GM18526 (cell line): ENCODE measurements around the gene CMIP.

Source experiments
- POLR2A ChIP-seq: IDR thresholded peaks from 3 replicates; pipeline ENCODE4 v1.6.1; 2011; ENCODE audit not compliant: insufficient read length; ENCODE audit errors: extremely low read depth

The CMIP gene

DNA sequence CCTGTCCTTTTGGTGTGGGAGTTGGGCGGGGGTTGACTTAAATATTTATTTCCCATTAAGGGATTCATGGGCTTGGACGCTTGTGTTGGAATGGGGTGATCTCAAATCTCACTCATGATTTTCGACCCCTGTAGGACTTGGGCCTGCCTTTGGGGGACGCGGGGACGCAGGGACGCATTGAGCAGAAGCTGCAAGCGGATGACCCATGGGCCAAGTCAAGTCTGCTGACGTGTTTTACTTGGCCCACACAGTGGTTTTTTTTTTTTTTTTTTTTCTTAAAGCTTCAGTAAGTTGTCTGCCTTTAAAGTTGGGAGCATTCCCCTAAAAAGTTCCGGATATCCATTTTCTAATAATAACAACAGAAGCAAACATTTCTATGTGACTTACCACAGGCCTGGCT is 28.9 kb downstream of the CMIP start:
- TF ChIP-seq POLR2A: no peak

DNA sequence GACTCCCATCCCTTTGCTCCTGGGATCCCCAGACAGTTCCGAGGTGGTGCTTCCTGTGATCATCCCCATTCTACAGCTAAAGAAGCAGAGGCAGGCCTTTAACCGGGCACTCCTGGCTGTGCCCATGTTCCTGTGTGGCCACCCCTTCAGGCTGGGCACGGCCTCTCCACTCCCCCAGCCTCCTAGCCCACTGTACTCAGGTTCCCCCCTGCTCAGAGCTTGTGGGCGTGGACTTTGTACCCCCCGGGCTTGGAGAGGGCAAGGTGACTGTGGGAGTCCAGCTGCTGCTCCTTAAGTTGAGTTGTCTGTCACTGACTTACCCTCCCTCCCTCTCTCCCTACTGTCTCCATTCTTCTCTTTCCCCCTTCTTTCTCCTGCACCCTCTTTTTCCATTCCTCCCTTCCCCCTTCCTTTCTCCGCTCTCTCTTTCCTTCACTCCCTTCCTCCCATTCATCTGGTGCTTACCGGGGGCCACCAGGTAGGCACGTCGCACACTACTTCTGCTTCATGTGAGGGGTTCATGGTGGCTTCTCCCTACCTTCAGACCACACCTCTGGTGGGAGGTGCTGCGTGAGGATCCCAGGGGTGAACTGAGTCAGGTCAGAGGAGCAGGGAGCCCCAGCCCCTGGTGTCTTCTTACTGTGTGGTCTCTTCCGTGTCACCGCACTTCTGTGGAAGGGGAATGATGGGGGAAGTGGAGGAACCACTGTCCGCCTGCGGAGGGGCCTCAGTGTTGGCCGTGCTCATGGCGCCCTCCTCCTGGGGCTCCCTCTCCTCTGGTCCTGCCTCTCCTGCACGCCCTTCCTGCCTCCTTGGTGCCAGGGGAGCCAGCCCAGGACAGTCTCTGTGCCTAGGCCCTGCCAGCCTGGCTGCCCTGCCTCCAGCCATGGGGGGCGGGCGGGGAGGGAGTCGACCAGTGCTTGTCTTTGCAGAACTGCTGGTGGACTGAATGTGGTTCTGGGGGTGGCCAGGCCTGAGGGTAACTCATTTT is 29.7 kb downstream of the CMIP start:
- no peak for TF ChIP-seq POLR2A

DNA sequence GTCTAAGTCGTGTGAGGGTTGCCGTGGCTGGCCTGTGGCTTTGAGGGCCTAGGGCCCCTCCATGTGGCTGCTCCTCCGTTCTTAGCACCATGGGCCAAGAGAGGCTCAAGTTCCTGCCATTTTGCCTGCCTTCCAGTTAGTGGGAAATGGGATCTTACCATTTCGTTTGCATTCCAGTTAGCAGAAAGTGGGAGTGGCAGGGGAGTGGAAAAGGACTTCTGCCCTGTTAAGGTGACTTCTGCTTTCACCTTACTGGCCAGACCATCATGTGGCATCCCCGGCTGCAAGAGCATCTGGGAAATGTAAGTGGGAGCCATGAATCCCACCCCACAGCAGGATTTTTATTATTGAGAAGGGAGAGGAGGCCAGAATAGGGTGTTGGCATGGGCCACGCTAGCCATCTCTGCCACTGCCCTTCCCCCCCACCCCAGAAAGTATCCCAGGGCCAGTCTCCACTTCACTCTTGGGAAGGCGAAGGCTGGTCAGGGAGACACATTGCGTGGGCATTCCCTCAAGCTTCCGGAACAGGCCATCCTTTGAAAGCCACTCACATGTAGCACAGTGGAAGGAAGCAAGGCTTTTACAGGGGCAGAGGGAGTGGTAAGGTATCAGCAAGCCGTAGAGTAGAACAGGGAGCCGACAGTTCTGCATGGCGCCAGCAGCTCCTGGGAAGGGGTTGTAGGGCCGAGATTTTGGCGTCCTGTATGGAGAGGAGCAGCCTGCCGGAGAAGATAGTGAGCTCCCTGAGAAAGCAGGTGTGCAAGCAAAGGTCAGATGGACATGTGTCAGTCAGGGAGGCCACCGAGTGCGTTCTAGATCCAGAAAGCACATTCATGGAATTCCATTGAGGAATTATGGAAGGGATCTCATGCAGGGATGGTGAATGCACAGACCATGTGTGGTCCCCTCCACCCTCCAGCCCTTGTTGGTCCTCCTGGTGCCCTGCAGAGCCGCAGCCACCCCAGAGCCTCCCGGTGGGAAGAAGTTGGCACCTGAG is 33.4 kb downstream of the CMIP start:
- no peak for TF ChIP-seq POLR2A

DNA sequence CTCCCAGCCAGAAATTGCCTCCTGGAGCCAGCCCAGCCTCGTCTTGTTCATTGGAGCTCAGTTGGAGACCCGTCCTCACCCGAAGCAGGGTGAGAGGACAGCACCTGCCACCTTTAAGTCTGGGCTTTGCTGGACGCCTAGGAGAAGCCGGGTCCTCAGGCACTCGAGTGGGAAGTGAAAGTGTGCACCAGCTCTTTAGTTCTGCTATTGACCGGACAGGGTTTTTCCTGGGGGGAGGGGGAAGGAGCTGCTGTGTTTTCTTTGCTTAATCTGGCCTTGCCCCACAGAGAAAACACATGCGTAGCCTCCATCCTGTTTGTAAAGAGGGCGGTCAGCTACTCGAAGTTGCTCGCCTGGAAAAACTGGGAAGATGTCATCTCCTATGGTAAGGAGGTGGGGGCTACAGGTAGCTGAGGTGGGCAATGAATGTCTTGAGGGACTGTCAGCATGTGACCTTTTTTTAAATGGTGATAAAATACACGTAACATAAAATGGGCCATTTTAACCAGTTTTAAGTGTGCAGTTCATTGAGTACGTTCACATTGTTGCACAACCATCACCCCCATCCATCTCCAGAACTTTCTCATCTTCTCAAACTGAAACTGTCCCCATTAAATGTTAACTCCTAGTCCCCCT is 34.4 kb downstream of the CMIP start:
- no peak for TF ChIP-seq POLR2A

DNA sequence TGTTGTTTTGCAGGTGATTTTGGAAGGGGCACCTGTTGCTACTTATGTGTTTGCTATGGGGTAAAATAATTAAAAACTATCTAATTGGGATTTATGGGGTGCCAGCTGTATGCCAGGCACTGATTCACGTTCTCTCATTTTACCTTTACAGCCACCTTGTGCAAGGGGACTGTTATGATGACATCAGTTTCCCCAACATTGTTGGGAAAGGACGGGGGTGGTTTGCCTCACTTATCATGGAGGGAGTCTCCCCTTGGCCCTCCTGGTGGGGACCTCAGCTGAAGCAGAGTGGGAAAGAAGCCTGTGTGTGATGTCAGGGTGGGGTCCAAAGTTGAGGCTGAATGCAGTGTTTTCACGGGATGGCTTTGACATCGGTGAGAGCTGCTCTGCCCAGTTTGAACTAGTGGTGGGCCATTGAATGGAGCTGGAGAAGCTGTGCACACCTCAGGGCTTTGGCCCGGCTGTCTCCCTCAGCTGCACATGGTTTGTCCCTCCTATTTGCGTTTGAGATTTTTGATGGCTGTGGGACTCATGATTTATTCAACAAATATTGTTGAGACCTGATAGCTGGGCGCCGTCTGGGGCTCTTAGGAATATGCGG is 36.1 kb downstream of the CMIP start:
- no peak for TF ChIP-seq POLR2A

DNA sequence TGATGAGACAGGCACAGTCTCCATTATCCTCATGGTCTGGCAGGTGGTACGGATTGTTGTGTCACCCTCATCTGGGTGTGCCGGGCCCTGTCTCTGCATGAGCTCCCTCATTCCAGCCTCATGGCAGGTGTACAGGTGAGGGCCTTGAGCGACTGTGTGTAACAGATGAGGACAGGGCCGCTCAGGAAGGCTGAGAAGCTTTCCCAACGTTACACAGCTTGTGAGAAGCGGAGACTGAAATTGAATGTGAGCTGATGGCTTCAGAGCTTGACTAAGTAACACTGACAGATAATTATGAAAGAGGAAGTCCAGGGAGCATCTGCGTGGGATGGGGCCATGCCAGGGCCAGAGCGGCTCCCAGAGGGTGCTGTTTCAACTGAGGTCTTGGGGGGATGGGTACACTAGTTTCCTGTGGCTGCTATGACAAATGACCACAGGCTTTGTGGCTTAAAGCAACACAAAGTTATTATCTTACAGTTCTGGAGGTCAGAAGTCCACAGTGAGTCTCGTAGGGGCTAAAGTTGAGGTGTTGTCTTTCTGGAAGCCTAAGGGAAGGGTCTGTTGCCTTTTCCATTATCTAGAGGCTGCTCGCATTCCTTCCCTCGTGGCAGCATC is 36.7 kb downstream of the CMIP start:
- TF ChIP-seq POLR2A: peak; percentile 59

DNA sequence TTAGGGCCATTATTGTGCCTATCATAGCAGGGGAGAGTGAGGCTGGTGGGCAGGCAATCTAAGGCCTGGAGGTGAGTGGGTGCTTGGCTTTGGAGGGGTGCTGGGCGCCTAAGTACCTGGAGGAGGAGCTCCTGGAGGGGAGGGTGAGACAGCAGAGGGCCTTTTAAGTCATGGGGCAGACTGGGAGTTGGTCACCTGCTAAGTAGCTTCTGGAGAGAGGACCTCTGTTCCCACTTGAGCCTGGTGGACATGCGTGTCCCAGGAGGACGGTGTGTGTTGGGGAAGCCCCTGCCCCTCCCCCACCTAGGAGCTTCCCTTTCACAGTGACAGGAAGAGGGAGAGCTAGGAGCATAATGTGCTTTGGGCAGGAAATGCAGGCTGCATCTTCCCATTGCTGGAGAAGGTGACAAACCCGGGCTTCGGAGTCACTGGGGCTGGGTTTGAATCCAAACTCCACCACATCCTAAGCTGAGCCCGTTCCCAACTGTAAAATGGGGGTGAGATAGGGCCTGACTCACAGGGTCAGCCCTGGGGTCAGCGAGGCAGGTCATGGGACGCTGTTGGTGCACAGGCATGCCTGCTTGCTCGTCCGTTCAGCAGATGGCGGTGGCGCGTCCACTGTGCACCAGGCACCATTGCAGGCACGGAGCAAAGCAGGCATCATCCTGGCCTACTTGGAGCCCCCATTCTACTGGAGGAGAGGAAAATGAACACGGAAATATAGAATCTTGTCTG is 37.9 kb downstream of the CMIP start:
- no peak for TF ChIP-seq POLR2A

DNA sequence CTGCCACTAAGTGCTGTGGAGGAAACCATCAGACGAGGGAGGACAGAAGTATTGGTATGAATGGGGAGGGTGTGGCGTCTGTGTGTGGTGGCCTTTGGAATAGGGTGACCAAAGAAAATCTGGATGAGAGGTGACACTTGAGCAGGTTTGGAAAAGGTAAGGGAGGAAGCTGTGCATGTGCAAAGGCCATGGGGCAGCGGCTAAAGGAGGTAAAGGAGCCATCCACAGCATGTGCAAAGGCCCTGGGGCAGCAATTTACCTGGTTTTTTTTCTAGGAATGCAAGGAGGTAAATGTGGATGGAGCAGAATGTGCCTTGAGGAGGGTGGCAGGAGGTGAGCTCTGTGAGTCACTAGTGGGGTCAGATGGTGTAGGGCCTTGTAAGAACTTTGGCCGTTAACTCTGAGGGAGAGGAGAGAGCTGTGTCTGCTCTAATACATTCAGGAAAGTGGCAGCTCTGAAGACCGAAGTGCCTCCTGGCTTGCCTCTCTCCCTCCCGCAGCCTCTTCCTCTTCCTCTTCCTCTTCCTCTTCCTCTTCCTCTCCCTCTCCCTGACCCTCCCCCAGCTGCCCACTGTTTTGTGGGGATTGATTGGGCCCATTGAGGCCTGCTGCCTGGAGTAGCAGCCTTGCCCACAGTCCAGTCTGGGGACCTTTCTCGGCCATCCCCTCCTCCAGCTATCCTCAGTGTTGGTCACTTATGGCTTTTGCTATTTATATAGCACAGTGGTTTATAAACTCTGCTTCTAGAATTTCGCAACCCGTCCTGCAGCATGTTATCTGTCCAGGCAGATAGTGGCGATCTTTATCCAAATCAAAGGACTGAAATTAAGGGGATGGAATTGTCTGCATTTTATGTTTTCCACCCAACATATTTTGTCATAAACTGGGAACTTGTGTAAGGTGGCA is 38.7 kb downstream of the CMIP start:
- TF ChIP-seq POLR2A: no peak

DNA sequence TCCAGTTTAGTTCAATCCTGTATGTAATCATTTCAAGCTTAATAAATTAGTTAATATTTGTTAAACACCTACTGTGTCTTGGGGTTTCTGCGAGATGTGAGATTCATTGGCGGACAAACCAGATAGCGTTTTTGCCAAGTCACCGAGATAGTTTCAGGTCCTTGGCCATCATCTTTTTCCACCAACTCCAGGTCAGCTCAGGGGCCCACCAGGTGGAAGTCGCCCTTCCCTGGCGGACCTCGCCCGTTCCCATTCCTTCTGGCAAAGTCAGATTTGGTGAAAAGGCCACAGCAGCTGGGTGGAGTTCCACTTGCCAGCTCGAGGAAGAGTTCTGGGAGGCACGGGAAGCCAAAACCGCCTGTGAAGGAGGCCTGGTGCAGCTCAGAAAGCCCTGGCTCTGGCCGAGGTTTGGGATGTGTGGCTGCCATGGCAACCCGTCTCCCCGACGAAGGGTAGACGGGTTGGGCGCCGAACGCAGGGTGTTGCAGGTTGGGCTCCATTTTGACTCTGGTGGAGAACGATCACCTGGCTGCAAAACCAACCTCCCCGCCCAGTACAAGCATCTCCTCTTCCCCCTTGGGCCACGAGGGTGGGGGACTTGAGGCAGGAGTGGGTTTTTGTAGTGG is 39.5 kb downstream of the CMIP start:
- TF ChIP-seq POLR2A: no peak

DNA sequence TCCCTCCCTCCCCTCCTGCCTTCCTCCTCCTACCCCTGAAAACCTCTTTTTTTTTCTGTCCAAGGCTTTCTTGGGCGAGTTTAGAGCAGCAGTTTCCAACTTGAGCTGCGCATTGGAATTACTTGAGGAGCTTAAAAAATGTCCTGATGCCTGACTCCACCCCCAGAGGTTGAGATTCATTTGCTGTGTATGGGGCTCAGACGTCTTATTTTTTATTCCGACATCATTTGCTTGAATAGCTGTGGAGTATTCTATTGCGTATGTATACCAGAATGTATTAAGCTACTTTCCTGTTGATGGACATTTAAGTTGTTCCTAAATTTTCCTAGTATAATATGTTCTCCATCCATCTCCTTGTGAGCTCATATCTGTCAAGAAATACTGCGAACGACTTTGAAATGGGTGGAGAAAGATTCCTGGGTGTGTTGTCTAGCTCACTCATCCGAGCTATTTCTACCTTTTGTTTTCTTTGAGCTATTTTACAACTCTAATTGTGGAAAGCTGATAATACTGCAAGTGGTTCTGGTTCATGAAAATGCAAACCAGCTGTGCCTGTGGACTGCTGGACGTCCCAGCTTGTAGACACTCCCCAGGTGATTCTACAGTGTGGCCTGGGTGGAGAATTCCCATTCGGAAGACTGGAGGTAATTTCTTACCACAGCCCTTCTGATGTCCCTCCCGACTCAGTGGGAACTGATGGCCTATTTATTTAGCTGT is 40.5 kb downstream of the CMIP start:
- TF ChIP-seq POLR2A: no peak

DNA sequence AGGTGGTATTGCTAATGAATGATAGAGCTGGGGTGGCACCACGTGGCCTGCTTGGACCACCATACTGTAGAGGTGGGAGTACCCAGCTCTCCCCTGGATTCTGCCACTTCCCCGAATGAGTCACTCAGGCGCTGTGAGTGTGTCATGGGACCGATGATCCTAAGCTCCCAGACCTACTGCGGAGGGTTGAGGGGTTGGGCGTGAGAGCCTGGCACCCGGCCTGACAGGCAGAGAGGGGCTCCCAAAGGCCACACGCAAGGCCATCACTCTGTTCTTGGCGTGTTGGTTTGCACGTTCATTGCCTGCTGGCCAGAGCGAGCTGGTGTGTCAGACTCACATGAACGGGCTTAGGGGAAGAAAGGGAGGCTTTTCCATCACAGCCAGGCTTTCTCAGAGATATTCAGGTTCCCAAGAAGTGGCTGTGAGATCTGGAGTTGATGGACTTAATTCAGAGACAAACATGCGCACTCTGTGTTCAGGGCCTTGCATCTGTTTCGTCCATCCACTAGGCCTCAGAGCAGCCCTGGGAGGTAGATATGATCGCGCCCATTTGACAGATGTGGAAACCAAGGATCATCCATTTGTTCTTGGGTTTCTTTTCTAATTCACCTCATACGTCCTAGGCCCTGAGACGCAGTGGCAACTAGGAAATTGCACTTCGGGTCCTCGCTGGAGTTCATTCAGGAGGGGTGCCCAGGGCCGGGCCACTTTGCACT is 41.4 kb downstream of the CMIP start:
- no peak for TF ChIP-seq POLR2A
